Endodermal cell (in vitro differentiated cells): ENCODE results near the gene DYNLL1. TPM values are rescaled to one million over a fixed set of nuclear protein-coding genes. Genes with fewer than 3 reads are reported as not detected.

Experiments
- DNase-seq: peaks from one replicate; pipeline ENCODE4 v3.0.0-alpha.2; 2017
- H3K27ac ChIP-seq: 2 replicates; pipeline ENCODE4 v1.5.1; 2013; ENCODE audit warnings: mild to moderate bottlenecking, low read depth, low read length, moderate library complexity
- H3K27me3 ChIP-seq: 2 replicates; pipeline ENCODE4 v1.6.1; 2013; ENCODE audit warnings: mild to moderate bottlenecking, low read length, moderate library complexity; ENCODE audit not compliant: insufficient read depth, control insufficient read depth, poor library complexity, severe bottlenecking
- H3K36me3 ChIP-seq: 2 replicates; pipeline ENCODE4 v1.7.0; 2013; ENCODE audit warnings: mild to moderate bottlenecking, low read length, moderate library complexity; ENCODE audit not compliant: control insufficient read depth, insufficient read depth
- H3K4me1 ChIP-seq: one replicate; pipeline ENCODE4 v1.7.0; 2013; ENCODE audit warnings: low read length; ENCODE audit not compliant: control insufficient read depth, insufficient read depth
- H3K4me3 ChIP-seq: 2 replicates; pipeline ENCODE4 v1.5.1; 2013; ENCODE audit warnings: mild to moderate bottlenecking, low read length, moderate library complexity
- H3K9ac ChIP-seq: 2 replicates; pipeline ENCODE4 v1.6.1; 2013; ENCODE audit warnings: mild to moderate bottlenecking, low read length, moderate library complexity; ENCODE audit not compliant: poor library complexity, severe bottlenecking; ENCODE audit errors: extremely low read depth
- H3K9me3 ChIP-seq: 2 replicates; pipeline ENCODE4 v1.6.1; 2013; ENCODE audit warnings: mild to moderate bottlenecking, low read length, moderate library complexity; ENCODE audit not compliant: control insufficient read depth
- H3K27ac Mint-ChIP-seq: 2 replicates; pipeline ENCODE4 v1.8.0; 2020; ENCODE audit warnings: mixed read lengths
- H3K27me3 Mint-ChIP-seq: 2 replicates; pipeline ENCODE4 v1.8.0; 2021; ENCODE audit warnings: mild to moderate bottlenecking, mixed read lengths; ENCODE audit not compliant: insufficient read depth
- H3K36me3 Mint-ChIP-seq: 2 replicates; pipeline ENCODE4 v1.8.0; 2020; ENCODE audit warnings: low read depth, mixed read lengths
- H3K4me1 Mint-ChIP-seq: 2 replicates; pipeline ENCODE4 v1.8.0; 2020; ENCODE audit warnings: mixed read lengths
- H3K4me3 Mint-ChIP-seq: 2 replicates; pipeline ENCODE4 v1.8.0; 2020; ENCODE audit warnings: mild to moderate bottlenecking, moderate library complexity, mixed read lengths
- H3K9me3 Mint-ChIP-seq: 2 replicates; pipeline ENCODE4 v1.8.0; 2020; ENCODE audit warnings: mild to moderate bottlenecking, mixed read lengths
- CTCF ChIP-seq: fragments of 200-600 bp; sonication (generic); conservative IDR thresholded peaks from 2 replicates; pipeline ENCODE4 v1.5.0; 2021; ENCODE audit warnings: antibody characterized with exemption, mild to moderate bottlenecking
- WGBS, 2 experiments: methylation state at CpG; one replicate each; pipeline versions ENCODE4 v1.1.5 to v1.1.7; 2013; ENCODE audit warnings: missing lambda C conversion rate in 2 of 2, mixed read lengths in 1 of 2; ENCODE audit not compliant: insufficient coverage in 1 of 2, insufficient read length in 1 of 2; 5-methylcytosine and 5-hydroxymethylcytosine counted together
- total RNA-seq, 2 donors: library from RNA; stranded (reverse); fragmentation: NEBNext Ultra II Directional in 1 of 2; extraction: Animal tissue kit (Norgen Biotek cat#: 25700) in 1 of 2; gene quantifications; 2 replicates in 1 of 2; 3 replicates in 1 of 2; pipeline ENCODE4 v1.2.1, GENCODE V29; 2021

DYNLL1 gene
- total RNA-seq, 2 donors from 2014 or later, result 326 to 424 TPM

GRCh38 chr12:120488057-120488640 lies 7.8 kb upstream of the DYNLL1 start:
- Mint-ChIP-seq H3K9me3 (no peaks in the 10 kb centered on the region), H3K4me1 (peaks cover 11% of the 10 kb centered on the region), H3K27ac (peak overlapping the region; percentile 5), H3K36me3 (peaks cover 7% of the 10 kb centered on the region), H3K4me3 (no peak overlapping the region), H3K27me3 (no peaks in the 10 kb centered on the region)
- TF ChIP-seq CTCF, result no peak
- DNase-seq, result no peak
- Histone ChIP-seq H3K27me3 (no peaks in the 10 kb centered on the region), H3K27ac (no peak overlapping the region), H3K4me1 (peaks cover 7% of the 10 kb centered on the region), H3K9ac (no peak overlapping the region), H3K4me3 (no peak overlapping the region), H3K9me3 (no peaks in the 10 kb centered on the region), H3K36me3 (no peaks in the 10 kb centered on the region)
- 72 to 77% methylated on average over 5 of the region's 5 CpGs for WGBS, 2 experiments

GRCh38 chr12:120489018-120489417 lies 6.9 kb upstream of the DYNLL1 start:
- WGBS, 2 experiments, result 82 to 92% methylated on average over 3 to 4 of the region's 4 CpGs
- Histone ChIP-seq H3K27me3 (no peaks in the 10 kb centered on the region), H3K36me3 (no peaks in the 10 kb centered on the region), H3K4me3 (no peak overlapping the region), H3K27ac (no peak overlapping the region), H3K9ac (no peak overlapping the region), H3K9me3 (no peaks in the 10 kb centered on the region), H3K4me1 (peaks cover 4% of the 10 kb centered on the region)
- Mint-ChIP-seq H3K27ac (no peak overlapping the region), H3K27me3 (no peaks in the 10 kb centered on the region), H3K9me3 (no peaks in the 10 kb centered on the region), H3K4me3 (no peak overlapping the region), H3K4me1 (peaks cover 3% of the 10 kb centered on the region), H3K36me3 (peaks cover 7% of the 10 kb centered on the region)
- no peak for TF ChIP-seq CTCF
- no peak for DNase-seq

- no peak overlapping the region for H3K4me3 Mint-ChIP-seq
- no peak overlapping the region for H3K27ac ChIP-seq
- H3K27me3 ChIP-seq, result no peaks in the 10 kb centered on the region
- H3K4me3 ChIP-seq, result no peak overlapping the region
- peak overlapping the region; percentile 56 for H3K27ac Mint-ChIP-seq
- no peaks in the 10 kb centered on the region for H3K9me3 ChIP-seq
- H3K9me3 Mint-ChIP-seq, result no peaks in the 10 kb centered on the region
- H3K27me3 Mint-ChIP-seq, result no peaks in the 10 kb centered on the region
- peaks cover 4% of the 10 kb centered on the region for H3K4me1 ChIP-seq
- no peaks in the 10 kb centered on the region for H3K36me3 ChIP-seq
- no peak for DNase-seq
- 88 to 100% methylated on average over 1 to 5 of the region's 5 CpGs for WGBS, 2 experiments
- no peak for TF ChIP-seq CTCF
- H3K36me3 Mint-ChIP-seq, result peaks cover 7% of the 10 kb centered on the region
- peaks cover 8% of the 10 kb centered on the region for H3K4me1 Mint-ChIP-seq
- no peak overlapping the region for H3K9ac ChIP-seq
Measured at GRCh38 chr12:120490325-120490724, 5.6 kb upstream of the DYNLL1 start.
